RWPE2 (cell line): ENCODE measurements around the gene PPP1R12C.

Experiments
- ATAC-seq: fragments of 200-7000 bp; cut with Tn5 transposase; 3 replicates; pipeline ENCODE4 v1.9.1; 2021; ENCODE audit warnings: low read depth
- DNase-seq: peaks from one replicate; pipeline ENCODE4 v3.0.0-alpha.2; 2020; ENCODE audit warnings: low spot score
- H3K27ac ChIP-seq: fragments of 450-650 bp; 2 replicates; pipeline ENCODE4 v1.5.1; 2017; ENCODE audit warnings: mild to moderate bottlenecking; ENCODE audit not compliant: poor library complexity, severe bottlenecking
- H3K27me3 ChIP-seq: fragments of 250-450 bp; sonication (Bioruptor Pico); 2 replicates; pipeline ENCODE4 v1.5.1; 2021; ENCODE audit warnings: mild to moderate bottlenecking, moderate library complexity; ENCODE audit not compliant: insufficient read depth, poor library complexity, severe bottlenecking
- H3K36me3 ChIP-seq: fragments of 250-450 bp; sonication (Bioruptor Pico); 2 replicates; pipeline ENCODE4 v1.5.1; 2020; ENCODE audit warnings: low read depth, mild to moderate bottlenecking, moderate library complexity
- H3K4me1 ChIP-seq: fragments of 250-450 bp; sonication (Bioruptor Pico); 2 replicates; pipeline ENCODE4 v1.5.1; 2021; ENCODE audit warnings: mild to moderate bottlenecking, moderate library complexity; ENCODE audit not compliant: insufficient read depth, poor library complexity, severe bottlenecking
- H3K4me3 ChIP-seq: fragments of 250-450 bp; sonication (Bioruptor Pico); 2 replicates; pipeline ENCODE4 v1.5.1; 2021; ENCODE audit warnings: mild to moderate bottlenecking, moderate library complexity; ENCODE audit not compliant: severe bottlenecking
- H3K9me3 ChIP-seq: fragments of 250-450 bp; sonication (Bioruptor Pico); 2 replicates; pipeline ENCODE4 v1.5.1; 2021; ENCODE audit warnings: mild to moderate bottlenecking, moderate library complexity; ENCODE audit not compliant: severe bottlenecking
- CTCF ChIP-seq: fragments of 450-650 bp; IDR thresholded peaks from one replicate; pipeline ENCODE4 v1.5.1; 2017; ENCODE audit warnings: mild to moderate bottlenecking, moderate library complexity; ENCODE audit not compliant: poor library complexity, severe bottlenecking

Gene PPP1R12C

GRCh38 chr19:55149078-55150003 lies 31.9 kb upstream of the PPP1R12C start, which contains the start of gene TNNT1:
TSS of gene TNNT1 (minus strand) at chr19:55149206. CDS start at chr19:55147157, 2,049 bp downstream.
- TF ChIP-seq CTCF = no peak
- Histone ChIP-seq H3K4me3 (no peak within 1 kb of the TSS), H3K4me1 (no peaks in the 10 kb centered on the region), H3K9me3 (no peaks in the 10 kb centered on the region), H3K27me3 (no peaks in the 10 kb centered on the region), H3K27ac (no peak within 1 kb of the TSS), H3K36me3 (peaks cover 6% of the 10 kb centered on the region)
- no peak for DNase-seq
- ATAC-seq = 0 out of 3 replicates have a peak, but pooled peaks have one; percentile 2

- H3K9me3 ChIP-seq = no peaks in the 10 kb centered on the region
- TF ChIP-seq CTCF = no peak
- DNase-seq (no peak), ATAC-seq (no peak)
- peaks cover 8% of the 10 kb centered on the region for H3K36me3 ChIP-seq
- H3K4me1 ChIP-seq = no peaks in the 10 kb centered on the region
- H3K4me3 ChIP-seq = no peak overlapping the region
- no peaks in the 10 kb centered on the region for H3K27me3 ChIP-seq
- H3K27ac ChIP-seq = peak overlapping the region; percentile 63
These were observed 30.3 kb upstream of the PPP1R12C start for GRCh38 chr19:55147545-55148251.

GRCh38 chr19:55146705-55147273 lies 29.4 kb upstream of the PPP1R12C start:
- H3K27me3 ChIP-seq = no peaks in the 10 kb centered on the region
- peak; percentile 95 for ATAC-seq
- no peak for TF ChIP-seq CTCF
- H3K4me3 ChIP-seq = peak overlapping the region; percentile 68
- peaks cover 13% of the 10 kb centered on the region for H3K36me3 ChIP-seq
- no peaks in the 10 kb centered on the region for H3K9me3 ChIP-seq
- no peak for DNase-seq
- peak overlapping the region; percentile 63 for H3K27ac ChIP-seq
- no peaks in the 10 kb centered on the region for H3K4me1 ChIP-seq

- H3K4me3 ChIP-seq = peak overlapping the region; percentile 68
These were observed 28.8 kb upstream of the PPP1R12C start for GRCh38 chr19:55146078-55146704.

More at GRCh38 chr19:55146078-55146704, 28.8 kb upstream of the PPP1R12C start:
- peaks cover 17% of the 10 kb centered on the region for H3K36me3 ChIP-seq
- no peaks in the 10 kb centered on the region for H3K27me3 ChIP-seq
- H3K27ac ChIP-seq = peak overlapping the region; percentile 63
- ATAC-seq (peak; percentile 73), DNase-seq (no peak)
- no peaks in the 10 kb centered on the region for H3K9me3 ChIP-seq
- peak; percentile 92 for TF ChIP-seq CTCF
- H3K4me1 ChIP-seq = no peaks in the 10 kb centered on the region
